H4 (cell line): ENCODE results near the gene SMS. TPM values are rescaled to one million over a fixed set of nuclear protein-coding genes. Genes with fewer than 3 reads are reported as not detected.

Source experiments
- DNase-seq: peaks from one replicate; pipeline ENCODE4 v3.0.0-alpha.2; 2015; ENCODE audit warnings: low spot score
- total RNA-seq: library from RNA; depleted of rRNA; stranded (reverse); fragments of >200 nt; shearing (Covaris generic); gene quantifications from 2 replicates; pipeline ENCODE4 v1.2.3, GENCODE V29; 2014; rRNA removed

Gene SMS
- total RNA-seq, 1 experiment from 2014 or later: 188 TPM

DNA sequence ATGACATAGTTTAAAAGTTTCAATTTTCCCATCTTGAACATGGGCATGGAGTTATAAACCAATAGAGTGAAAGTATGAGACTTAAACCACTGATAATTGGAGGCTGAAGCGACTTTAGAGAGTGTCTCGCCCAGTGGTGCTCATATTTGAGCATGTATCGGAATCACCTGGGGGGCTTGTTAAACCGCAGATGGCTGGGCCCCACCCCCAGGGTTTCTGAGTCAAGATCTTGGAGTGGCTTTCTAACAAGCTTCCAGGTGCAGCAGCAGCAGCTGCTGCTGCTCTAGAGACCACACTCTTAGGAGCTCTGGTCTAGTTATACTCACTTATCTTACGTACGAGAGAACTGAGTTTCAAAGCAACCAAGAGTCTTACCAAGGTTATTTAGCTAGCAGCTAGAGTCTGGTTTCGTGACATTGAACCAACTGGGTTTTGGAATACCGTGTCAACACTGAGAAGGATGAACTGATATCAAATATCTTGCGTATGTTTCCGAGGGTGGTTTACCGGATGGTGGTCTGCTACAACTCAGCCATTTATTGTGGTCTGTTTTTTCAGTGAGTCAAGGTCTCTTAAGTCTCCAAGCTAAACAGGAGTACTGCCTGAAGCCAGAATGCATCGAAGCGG is 97.5 kb downstream of the SMS start:
- no peak for DNase-seq

DNA sequence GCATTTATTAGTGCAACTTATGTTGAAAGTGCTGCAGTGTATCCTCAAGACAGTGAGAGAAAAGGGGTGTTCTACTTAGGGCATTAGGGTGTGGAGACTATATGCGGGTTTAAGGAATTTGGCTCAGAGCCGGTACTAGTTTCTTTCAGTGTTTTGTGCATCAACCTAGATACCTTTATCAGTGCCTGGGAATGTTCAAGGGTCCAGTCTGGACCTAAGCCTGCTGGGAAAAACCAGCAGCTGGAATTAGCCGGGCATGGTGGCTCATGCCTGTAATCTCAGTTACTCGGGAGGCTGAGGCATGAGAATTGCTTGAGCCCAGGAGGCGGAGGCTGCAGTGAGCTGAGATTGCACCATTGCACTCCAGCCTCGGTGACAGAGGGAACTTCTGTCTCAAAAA is 99.0 kb downstream of the SMS start:
- no peak for DNase-seq

DNA sequence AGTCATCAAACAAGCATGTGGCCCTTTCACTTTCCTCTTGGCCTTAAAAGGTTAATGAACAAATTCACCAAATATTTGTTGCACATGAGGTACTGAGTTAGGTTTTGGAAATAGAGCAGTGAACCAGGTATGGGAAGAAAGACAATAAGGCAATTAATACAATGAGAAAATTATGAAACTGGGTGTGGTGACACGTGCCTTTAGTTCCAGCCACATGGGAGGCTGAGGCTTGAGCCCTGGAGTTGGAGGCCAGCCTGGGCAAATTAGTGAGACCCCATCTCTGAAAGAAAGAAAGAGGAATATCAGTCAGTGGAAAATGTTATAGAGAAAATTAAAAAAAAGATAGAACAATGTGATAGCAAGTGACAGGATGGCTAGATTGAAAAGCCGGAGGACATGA is 99.7 kb downstream of the SMS start:
- no peak for DNase-seq

DNA sequence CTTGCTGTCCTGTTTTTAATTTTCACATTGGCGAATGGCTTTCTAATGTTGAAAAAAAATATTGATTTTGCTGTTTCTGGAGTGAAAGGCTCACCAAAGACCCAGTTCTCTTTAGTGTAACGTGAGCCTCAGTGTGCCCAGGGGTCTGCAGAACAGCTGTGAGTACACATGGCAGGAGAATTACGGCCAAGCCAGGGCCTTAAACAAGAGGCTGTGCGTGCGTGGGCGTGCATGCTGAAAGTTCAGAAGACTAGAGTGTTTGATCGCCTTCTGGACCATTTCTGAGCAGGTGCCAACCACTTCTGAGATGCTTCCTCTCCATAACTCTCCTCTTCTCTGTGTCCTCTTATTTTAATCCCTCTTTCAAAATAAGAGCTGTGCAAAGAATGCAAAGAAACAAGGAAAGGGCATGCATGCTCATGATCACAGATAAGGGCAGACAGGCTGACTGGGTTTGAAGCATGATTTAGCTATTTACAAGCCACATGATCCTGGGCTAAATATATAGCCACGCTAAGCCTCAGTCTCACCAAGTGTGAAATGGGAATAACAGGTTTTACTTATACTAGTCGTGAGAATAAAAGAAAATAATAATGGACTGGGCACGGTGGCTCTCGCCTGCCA is 101.5 kb downstream of the SMS start:
- no peak for DNase-seq

DNA sequence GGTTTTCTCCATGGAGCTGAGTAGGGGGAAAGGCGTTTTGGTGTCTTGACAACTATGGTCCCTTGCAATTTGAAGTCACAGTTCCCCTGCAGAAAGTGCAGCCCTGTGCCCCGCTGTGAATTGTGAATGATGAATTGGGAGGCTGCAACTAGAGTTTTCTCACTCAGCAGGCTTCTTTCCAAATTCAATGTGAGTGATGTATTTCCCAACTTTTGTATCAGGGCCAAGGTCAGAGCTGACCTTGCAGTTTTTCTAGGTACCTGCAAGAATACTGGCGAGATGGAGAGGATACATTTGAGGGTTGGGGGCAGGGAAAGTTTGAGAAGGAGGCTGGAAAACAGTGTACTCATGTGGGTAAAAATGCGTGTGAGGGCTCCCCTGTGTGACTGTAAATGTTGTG is 103.4 kb downstream of the SMS start:
- no peak for DNase-seq

Other genes starting within 250 kb of the SMS start
- 2.0 and 2.1 TPM in 2 replicates for gene SMPX, start 182.6 kb upstream of the SMS start, total RNA-seq
- 7.6 and 7.8 TPM in 2 replicates for gene MBTPS2, start 101.1 kb upstream of the SMS start, total RNA-seq
- gene YY2, start 84.7 kb upstream of the SMS start, total RNA-seq: 2.1 and 2.4 TPM in 2 replicates
- 0.85 and 1.3 TPM in 2 replicates for gene PHEX, start 91.6 kb downstream of the SMS start, total RNA-seq